Measurements from ENCODE around the gene TMEM220. TPM values are rescaled to one million over a fixed set of nuclear protein-coding genes. Genes with fewer than 3 reads are reported as not detected.

Gene TMEM220
- total RNA-seq, 4 donors from 2014 or later: 11.4 to 17.8 (median 14.1) TPM

DNA sequence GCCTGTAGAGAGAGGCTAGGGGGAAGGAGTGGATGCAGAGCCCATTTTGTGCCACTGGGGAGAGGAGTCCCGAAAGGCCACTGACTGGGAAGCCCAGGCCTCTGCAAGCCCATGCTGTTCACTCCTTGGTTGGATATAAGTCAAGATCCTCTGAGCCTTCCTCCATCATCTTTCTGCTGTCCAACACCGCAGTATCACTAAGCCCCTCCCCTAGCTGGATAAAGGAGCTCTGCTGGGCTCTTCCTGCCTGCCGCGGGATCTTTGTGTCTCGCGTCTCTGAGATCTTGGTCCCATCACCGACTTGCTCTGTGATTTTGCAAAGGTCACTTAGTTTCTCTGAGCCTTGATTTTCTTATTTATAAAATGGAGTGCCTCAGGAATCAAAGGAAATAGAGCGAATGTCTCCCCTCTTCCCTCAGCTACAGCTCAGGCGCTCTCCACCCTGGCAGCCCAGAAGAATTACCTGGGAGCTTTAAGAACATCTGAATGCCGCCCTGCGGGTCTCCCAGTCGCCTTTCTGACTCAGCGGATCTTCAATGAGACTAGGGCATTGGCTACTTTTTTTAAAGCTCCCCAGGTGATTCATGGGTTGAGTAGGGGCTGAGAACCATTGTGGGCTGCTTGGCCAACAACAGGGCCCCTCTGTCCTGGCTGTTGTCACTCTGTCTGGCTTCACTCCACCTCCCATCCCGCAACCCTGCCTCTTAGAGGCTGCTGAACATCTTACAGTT, 25.2 kb upstream of the TMEM220 start:
- TF ChIP-seq, protein P1, sequence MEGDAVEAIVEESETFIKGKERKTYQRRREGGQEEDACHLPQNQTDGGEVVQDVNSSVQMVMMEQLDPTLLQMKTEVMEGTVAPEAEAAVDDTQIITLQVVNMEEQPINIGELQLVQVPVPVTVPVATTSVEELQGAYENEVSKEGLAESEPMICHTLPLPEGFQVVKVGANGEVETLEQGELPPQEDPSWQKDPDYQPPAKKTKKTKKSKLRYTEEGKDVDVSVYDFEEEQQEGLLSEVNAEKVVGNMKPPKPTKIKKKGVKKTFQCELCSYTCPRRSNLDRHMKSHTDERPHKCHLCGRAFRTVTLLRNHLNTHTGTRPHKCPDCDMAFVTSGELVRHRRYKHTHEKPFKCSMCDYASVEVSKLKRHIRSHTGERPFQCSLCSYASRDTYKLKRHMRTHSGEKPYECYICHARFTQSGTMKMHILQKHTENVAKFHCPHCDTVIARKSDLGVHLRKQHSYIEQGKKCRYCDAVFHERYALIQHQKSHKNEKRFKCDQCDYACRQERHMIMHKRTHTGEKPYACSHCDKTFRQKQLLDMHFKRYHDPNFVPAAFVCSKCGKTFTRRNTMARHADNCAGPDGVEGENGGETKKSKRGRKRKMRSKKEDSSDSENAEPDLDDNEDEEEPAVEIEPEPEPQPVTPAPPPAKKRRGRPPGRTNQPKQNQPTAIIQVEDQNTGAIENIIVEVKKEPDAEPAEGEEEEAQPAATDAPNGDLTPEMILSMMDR (IDR thresholded peaks at IDR 0.05; ENCODE audit: low read depth): no peak

- TF ChIP-seq, protein P1 (IDR thresholded peaks at IDR 0.05; ENCODE audit: low read depth): no peak
Measured at GRCh38 chr17:10754109-10754508, 24.3 kb upstream of the TMEM220 start.

DNA sequence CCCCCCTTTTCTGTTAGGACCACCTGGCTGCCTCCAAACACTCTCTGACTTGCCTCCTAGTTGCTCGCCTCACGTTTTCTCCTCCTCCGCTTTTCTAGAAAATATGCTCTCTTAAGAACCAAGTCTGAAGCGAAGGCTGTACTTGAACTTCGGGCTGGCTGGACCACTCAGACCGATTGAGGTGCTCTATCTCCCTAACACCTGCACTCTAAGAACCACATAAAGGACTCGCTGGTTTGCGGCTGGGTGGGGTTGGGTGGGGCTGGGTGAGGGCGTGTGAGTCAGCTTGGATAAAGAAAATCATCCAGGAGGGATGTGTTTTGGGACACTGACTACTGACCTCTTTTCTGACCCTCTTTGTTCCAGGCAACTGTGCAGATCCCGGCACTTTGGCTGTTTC, 22.9 kb upstream of the TMEM220 start:
- TF ChIP-seq, protein P1 (IDR thresholded peaks at IDR 0.05; ENCODE audit: low read depth): no peak

GRCh38 chr17:10751563-10751962, 21.7 kb upstream of the TMEM220 start:
- TF ChIP-seq, protein P1 (IDR thresholded peaks at IDR 0.05; ENCODE audit: low read depth): no peak

DNA sequence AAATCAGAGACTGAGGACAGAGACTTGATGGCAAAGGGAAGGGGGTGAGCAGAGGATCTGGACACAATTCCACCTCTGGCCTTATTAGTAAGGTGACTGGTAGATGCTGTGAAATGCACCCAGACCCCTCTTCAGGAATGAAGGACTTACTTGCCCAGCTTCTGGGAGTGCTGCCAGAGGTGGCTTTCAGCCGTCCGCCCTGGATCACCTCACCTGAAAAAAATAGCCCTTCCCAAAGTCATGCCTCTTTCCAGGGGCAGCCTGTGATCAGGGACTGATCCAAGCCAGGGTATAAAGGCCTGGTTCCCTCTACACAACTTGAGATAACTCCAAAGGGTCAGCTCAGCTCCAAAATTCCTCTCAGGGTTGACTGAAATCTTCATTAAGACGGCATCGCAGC, 20.4 kb upstream of the TMEM220 start:
- TF ChIP-seq, protein P1 (IDR thresholded peaks at IDR 0.05; ENCODE audit: low read depth): no peak

DNA sequence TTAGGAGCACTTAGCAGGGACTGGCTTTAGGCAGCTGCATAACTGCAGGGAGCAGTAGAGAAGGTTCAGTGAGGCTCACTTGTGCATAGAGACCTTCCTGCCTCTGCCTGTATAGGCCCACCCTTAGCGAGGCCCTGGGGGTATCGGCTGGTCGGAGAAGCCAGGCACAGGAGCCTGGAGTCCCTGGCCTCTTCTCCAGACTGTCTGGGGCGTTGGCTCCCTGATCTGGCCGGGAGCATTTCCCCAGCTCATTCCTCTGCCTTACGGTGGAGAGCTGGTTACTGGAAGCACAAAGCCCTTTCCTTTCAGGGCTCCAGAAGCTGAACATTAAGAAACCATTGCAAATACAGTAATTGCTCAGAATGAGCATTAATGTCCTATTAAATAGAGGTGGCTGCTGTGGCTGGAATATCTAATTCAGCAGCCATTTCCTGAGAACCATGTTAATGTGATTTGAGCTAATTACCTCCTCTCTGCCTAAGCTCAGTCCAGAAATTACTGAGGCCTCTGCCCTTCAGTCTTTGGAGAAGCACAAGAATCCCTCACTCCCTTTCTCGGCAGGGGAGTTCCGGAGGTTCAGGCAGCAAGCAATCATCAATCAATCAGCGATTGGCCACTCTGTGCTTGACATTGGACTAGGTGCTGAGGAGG, 18.8 kb upstream of the TMEM220 start:
- TF ChIP-seq, protein P1 (IDR thresholded peaks at IDR 0.05; ENCODE audit: low read depth): no peak

DNA sequence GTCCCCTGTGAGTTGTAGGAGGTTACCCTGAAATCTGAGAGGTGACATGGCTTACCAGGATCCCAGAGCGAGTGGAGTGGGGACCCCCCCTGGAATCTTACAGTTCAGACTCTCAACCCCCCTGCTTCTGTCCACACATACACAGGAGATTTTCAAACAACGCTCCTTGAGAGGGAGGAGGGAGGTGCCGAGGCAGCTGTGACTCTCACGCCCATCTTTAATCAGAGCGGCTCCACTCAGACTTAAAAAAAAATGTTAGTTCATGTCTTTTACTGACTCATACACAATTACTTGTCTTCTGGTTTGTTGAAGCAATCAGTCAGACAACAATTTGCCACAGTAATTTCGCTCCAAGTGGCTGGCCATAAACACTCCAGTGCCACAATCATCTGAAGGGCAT, 15.4 kb upstream of the TMEM220 start:
- TF ChIP-seq, protein P1 (IDR thresholded peaks at IDR 0.05; ENCODE audit: low read depth): no peak

All from subcutaneous adipose tissue (tissue), 4 donors.